ENCODE results near the gene POLR3A.

GRCh38 chr10:77927402-77928246 is 101.7 kb downstream of the POLR3A start:
- no peak for TF ChIP-seq CTCF (optimal IDR thresholded peaks at IDR 0.05 in 1 of 3, IDR thresholded peaks at IDR 0.05 in 1 of 3, conservative IDR thresholded peaks at IDR 0.05 in 1 of 3; ENCODE audit: extremely low read depth in 1 of 3, insufficient read depth in 2 of 3, low read length in 3 of 3)
- no peak for TF ChIP-seq EZH2 (IDR thresholded peaks at IDR 0.05; ENCODE audit: low read length)

Measured in keratinocyte (primary cell).